Ishikawa (cell line): ENCODE measurements around the gene TP53BP2.

ENCODE experiments used
- CEBPB ChIP-seq: IDR thresholded peaks from 2 replicates; pipeline ENCODE4 v1.6.1; 2012
- CREB1 ChIP-seq: IDR thresholded peaks from 2 replicates; pipeline ENCODE4 v1.6.1; 2012; ENCODE audit warnings: low read depth
- EGR1 ChIP-seq: IDR thresholded peaks from 2 replicates; pipeline ENCODE4 v1.6.1; 2012
- EP300 ChIP-seq: IDR thresholded peaks from 2 replicates; pipeline ENCODE4 v1.6.1; 2012; ENCODE audit warnings: borderline replicate concordance
- FOXM1 ChIP-seq: IDR thresholded peaks from 2 replicates; pipeline ENCODE4 v1.6.1; 2012; ENCODE audit warnings: low read depth, borderline replicate concordance
- MAX ChIP-seq: IDR thresholded peaks from 2 replicates; pipeline ENCODE4 v1.6.1; 2012
- NFIC ChIP-seq: IDR thresholded peaks from 2 replicates; pipeline ENCODE4 v1.6.1; 2012
- RAD21 ChIP-seq: IDR thresholded peaks from 2 replicates; pipeline ENCODE4 v1.6.1; 2012; ENCODE audit warnings: low read depth
- TAF1 ChIP-seq: IDR thresholded peaks from 2 replicates; pipeline ENCODE4 v1.6.1; 2012; ENCODE audit warnings: low read depth, mild to moderate bottlenecking
- TCF12 ChIP-seq: IDR thresholded peaks from 2 replicates; pipeline ENCODE4 v1.6.1; 2012; ENCODE audit warnings: low read depth
- TEAD4 ChIP-seq: IDR thresholded peaks from 2 replicates; pipeline ENCODE4 v1.6.1; 2012
- USF1 ChIP-seq: IDR thresholded peaks from 2 replicates; pipeline ENCODE4 v1.6.1; 2012
- YY1 ChIP-seq: IDR thresholded peaks from 2 replicates; pipeline ENCODE4 v1.6.1; 2012; ENCODE audit warnings: low read depth
- ZBTB7A ChIP-seq: IDR thresholded peaks from 2 replicates; pipeline ENCODE4 v1.6.1; 2012; ENCODE audit warnings: low read depth
- TF ChIP-seq, protein P1 (sequence below): IDR thresholded peaks from 2 replicates; pipeline ENCODE4 v1.6.1; 2012; ENCODE audit warnings: low read depth, mild to moderate bottlenecking

TP53BP2 gene

GRCh38 chr1:223737342-223737741 is 108.4 kb downstream of the TP53BP2 start:
- no peak for TF ChIP-seq RAD21
- no peak for TF ChIP-seq TAF1
- no peak for TF ChIP-seq FOXM1
- TF ChIP-seq YY1 = no peak
- no peak for TF ChIP-seq NFIC
- no peak for TF ChIP-seq EGR1
- TF ChIP-seq MAX = no peak
- no peak for TF ChIP-seq USF1
- TF ChIP-seq, protein P1, sequence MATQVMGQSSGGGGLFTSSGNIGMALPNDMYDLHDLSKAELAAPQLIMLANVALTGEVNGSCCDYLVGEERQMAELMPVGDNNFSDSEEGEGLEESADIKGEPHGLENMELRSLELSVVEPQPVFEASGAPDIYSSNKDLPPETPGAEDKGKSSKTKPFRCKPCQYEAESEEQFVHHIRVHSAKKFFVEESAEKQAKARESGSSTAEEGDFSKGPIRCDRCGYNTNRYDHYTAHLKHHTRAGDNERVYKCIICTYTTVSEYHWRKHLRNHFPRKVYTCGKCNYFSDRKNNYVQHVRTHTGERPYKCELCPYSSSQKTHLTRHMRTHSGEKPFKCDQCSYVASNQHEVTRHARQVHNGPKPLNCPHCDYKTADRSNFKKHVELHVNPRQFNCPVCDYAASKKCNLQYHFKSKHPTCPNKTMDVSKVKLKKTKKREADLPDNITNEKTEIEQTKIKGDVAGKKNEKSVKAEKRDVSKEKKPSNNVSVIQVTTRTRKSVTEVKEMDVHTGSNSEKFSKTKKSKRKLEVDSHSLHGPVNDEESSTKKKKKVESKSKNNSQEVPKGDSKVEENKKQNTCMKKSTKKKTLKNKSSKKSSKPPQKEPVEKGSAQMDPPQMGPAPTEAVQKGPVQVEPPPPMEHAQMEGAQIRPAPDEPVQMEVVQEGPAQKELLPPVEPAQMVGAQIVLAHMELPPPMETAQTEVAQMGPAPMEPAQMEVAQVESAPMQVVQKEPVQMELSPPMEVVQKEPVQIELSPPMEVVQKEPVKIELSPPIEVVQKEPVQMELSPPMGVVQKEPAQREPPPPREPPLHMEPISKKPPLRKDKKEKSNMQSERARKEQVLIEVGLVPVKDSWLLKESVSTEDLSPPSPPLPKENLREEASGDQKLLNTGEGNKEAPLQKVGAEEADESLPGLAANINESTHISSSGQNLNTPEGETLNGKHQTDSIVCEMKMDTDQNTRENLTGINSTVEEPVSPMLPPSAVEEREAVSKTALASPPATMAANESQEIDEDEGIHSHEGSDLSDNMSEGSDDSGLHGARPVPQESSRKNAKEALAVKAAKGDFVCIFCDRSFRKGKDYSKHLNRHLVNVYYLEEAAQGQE = no peak
- TF ChIP-seq EP300 = no peak
- TF ChIP-seq CREB1 = no peak
- no peak for TF ChIP-seq CEBPB
- no peak for TF ChIP-seq TEAD4
- no peak for TF ChIP-seq TCF12

DNA sequence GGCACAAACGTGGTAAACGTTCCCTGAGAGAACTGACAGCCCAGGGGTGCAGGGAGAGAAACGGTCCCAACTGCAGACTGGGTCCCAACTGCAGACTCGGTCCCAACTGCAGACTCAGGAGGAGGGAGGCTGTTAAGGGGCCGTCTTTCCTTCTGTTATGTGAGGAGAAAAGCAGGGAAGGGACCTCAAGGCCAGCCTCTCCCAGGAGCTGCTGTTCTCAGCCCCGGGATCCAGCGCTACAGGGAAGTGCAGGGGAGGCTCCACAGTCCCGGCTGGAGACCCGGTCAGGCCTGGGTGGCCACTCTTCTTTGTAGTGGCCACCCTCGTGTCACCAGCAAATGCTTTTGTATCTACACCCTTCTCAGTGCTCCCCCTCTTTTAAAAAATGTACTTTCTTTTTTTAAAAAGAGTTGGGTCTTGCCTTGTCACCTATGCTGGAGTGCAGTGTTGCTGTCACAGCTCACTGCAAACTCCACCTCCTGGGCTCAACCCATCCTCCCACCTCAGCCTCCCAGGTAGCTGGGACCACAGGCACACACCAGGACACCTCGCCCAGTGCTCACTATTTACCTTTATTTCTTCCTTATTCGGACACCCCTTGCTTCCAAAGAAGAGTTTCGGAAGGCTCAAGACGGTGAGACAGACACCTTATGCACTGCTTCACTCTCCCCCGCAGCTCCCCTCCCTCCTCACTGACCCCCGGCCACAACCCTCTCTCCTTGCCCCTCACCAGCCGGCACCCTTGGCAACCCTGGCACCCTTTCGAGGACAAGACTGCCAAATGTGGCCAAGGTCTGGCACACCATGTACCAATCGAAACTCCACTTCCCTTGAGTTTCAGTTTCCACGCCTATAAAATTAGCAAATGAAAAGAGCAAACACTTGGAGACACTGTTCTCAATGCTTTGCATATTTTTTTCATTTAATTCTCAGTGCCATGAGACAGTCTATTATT is 111.6 kb downstream of the TP53BP2 start:
- no peak for TF ChIP-seq EGR1

DNA sequence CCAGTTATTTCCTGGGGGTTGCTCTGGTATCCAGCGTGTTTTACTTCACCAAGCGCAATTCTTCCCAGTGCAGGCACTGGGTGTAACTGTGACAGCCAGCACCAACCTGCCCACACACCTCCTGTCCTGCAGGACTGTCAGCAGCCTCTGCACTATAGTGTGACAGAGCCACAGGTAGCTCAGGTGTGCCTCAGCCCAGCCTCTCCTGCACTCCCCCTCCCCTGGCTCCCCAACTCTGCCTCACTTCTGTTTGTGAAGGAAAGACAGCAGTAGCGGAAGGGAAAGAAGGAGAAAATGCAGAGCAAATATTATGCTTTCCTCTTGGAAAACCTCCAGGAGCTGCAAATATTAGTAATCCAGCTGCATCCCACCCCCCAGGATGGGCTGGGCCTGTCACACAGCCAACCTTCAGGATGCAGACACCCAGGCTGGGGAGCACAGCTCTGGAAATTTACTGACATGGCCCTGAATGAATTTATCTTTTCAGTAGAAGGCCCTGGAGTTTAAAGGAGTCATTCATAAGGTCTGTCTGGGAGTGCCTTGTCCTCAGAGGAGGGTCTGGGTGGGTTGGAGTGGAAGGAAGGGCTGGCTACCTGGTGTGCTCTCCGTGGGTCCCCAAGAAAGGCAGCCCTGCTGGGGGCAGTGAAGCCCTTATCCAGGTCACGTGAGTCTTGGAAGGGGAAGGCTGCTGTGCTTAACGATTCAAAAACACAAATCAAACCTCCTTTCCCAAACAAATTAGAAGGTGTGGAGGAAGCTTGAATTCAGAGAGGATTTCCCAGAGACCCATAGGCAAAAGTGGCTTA is 112.6 kb downstream of the TP53BP2 start:
- TF ChIP-seq USF1 = no peak
- TF ChIP-seq EGR1 = no peak
- no peak for TF ChIP-seq FOXM1
- TF ChIP-seq TAF1 = no peak
- no peak for TF ChIP-seq RAD21
- no peak for TF ChIP-seq TCF12
- no peak for TF ChIP-seq TEAD4
- TF ChIP-seq EP300 = no peak
- TF ChIP-seq CEBPB = no peak
- no peak for TF ChIP-seq YY1
- TF ChIP-seq, protein P1 = no peak
- no peak for TF ChIP-seq ZBTB7A
- TF ChIP-seq MAX = no peak
- TF ChIP-seq NFIC = no peak
- no peak for TF ChIP-seq CREB1

GRCh38 chr1:223731133-223731770 is 114.5 kb downstream of the TP53BP2 start:
- TF ChIP-seq RAD21 = no peak
- peak; percentile 71 for TF ChIP-seq NFIC

DNA sequence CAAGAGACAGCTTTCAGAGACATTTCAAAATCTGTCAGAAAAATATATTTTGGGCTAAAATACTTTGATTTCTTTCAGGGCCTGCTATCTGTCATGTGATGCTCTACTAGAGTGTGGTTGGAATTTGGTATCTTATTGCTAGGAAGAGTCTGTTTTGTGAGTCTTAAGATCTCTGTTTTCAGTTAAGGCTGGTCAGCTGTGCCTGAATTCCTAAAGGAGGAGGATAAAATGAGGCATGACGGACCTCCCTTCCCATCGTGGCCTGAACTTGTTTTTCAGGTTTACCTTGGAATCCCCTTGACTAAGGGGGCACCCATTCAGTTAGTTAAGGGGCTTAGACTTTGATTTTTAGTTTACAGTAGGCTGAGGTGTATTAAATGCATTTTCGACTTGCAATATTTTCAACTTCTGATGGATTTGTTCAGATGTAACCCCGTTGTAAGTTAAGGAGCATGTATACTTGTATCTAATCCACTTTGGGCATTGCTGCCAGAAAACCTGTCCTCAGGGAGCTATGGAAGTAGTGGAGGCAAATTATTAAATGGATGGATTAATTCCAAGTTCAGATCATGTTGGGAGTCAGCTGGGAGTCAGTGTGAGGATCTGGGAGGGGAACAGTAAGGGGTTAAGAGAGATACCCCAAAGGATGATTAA is 115.1 kb downstream of the TP53BP2 start:
- no peak for TF ChIP-seq USF1
- TF ChIP-seq FOXM1 = no peak
- no peak for TF ChIP-seq CREB1
- no peak for TF ChIP-seq ZBTB7A
